ENCODE data around the gene MBD5.

MBD5 gene

GRCh38 chr2:148044322-148044721 is 23.4 kb downstream of the MBD5 start:
- no peaks in the 10 kb centered on the region for H3K27me3 ChIP-seq (ENCODE audit: insufficient read depth, poor library complexity, severe bottlenecking)
- no peak for DNase-seq (ENCODE audit: low spot score)
- ATAC-seq (ENCODE audit: low read depth): no peak; the same call in 2 of the 3 replicates
- H3K4me1 ChIP-seq (ENCODE audit: insufficient read depth, poor library complexity, severe bottlenecking): no peaks in the 10 kb centered on the region
- no peaks in the 10 kb centered on the region for H3K9me3 ChIP-seq (ENCODE audit: severe bottlenecking)
- H3K4me3 ChIP-seq (ENCODE audit: severe bottlenecking): no peak overlapping the region
- TF ChIP-seq CTCF (IDR thresholded peaks at IDR 0.05; ENCODE audit: poor library complexity, severe bottlenecking): no peak
- H3K27ac ChIP-seq (ENCODE audit: poor library complexity, severe bottlenecking): no peak overlapping the region
- no peaks in the 10 kb centered on the region for H3K36me3 ChIP-seq (ENCODE audit: low read depth)

- TF ChIP-seq CTCF (IDR thresholded peaks at IDR 0.05; ENCODE audit: poor library complexity, severe bottlenecking): no peak
- no peak for ATAC-seq (ENCODE audit: low read depth)
- no peaks in the 10 kb centered on the region for H3K9me3 ChIP-seq (ENCODE audit: severe bottlenecking)
Measured at GRCh38 chr2:148046802-148047201, 25.9 kb downstream of the MBD5 start.

GRCh38 chr2:148048475-148049221 is 27.8 kb downstream of the MBD5 start:
- H3K27me3 ChIP-seq (ENCODE audit: insufficient read depth, poor library complexity, severe bottlenecking): no peaks in the 10 kb centered on the region
- H3K27ac ChIP-seq (ENCODE audit: poor library complexity, severe bottlenecking): no peak overlapping the region
- H3K36me3 ChIP-seq (ENCODE audit: low read depth): no peaks in the 10 kb centered on the region
- no peak for TF ChIP-seq CTCF (IDR thresholded peaks at IDR 0.05; ENCODE audit: poor library complexity, severe bottlenecking)
- H3K9me3 ChIP-seq (ENCODE audit: severe bottlenecking): no peaks in the 10 kb centered on the region
- H3K4me3 ChIP-seq (ENCODE audit: severe bottlenecking): no peak overlapping the region
- ATAC-seq (ENCODE audit: low read depth) (no peak; the same call in 2 of the 3 replicates), DNase-seq (ENCODE audit: low spot score) (no peak)
- H3K4me1 ChIP-seq (ENCODE audit: insufficient read depth, poor library complexity, severe bottlenecking): no peaks in the 10 kb centered on the region

More at GRCh38 chr2:148046802-148047201, 25.9 kb downstream of the MBD5 start:
- H3K36me3 ChIP-seq (ENCODE audit: low read depth): no peaks in the 10 kb centered on the region
- no peaks in the 10 kb centered on the region for H3K27me3 ChIP-seq (ENCODE audit: insufficient read depth, poor library complexity, severe bottlenecking)
- H3K4me1 ChIP-seq (ENCODE audit: insufficient read depth, poor library complexity, severe bottlenecking): no peaks in the 10 kb centered on the region
- no peak overlapping the region for H3K27ac ChIP-seq (ENCODE audit: poor library complexity, severe bottlenecking)
- no peak for DNase-seq (ENCODE audit: low spot score)
- H3K4me3 ChIP-seq (ENCODE audit: severe bottlenecking): no peak overlapping the region

GRCh38 chr2:148049284-148049683 is 28.4 kb downstream of the MBD5 start:
- no peak for TF ChIP-seq CTCF (IDR thresholded peaks at IDR 0.05; ENCODE audit: poor library complexity, severe bottlenecking)
- no peaks in the 10 kb centered on the region for H3K4me1 ChIP-seq (ENCODE audit: insufficient read depth, poor library complexity, severe bottlenecking)

GRCh38 chr2:148052687-148053086 is 31.8 kb downstream of the MBD5 start:
- TF ChIP-seq CTCF (IDR thresholded peaks at IDR 0.05; ENCODE audit: poor library complexity, severe bottlenecking): no peak
- no peaks in the 10 kb centered on the region for H3K27me3 ChIP-seq (ENCODE audit: insufficient read depth, poor library complexity, severe bottlenecking)

More at GRCh38 chr2:148049284-148049683, 28.4 kb downstream of the MBD5 start:
- ATAC-seq (ENCODE audit: low read depth): no peak
- Histone ChIP-seq H3K9me3 (ENCODE audit: severe bottlenecking) (no peaks in the 10 kb centered on the region), H3K27me3 (ENCODE audit: insufficient read depth, poor library complexity, severe bottlenecking) (no peaks in the 10 kb centered on the region), H3K27ac (ENCODE audit: poor library complexity, severe bottlenecking) (no peak overlapping the region), H3K4me3 (ENCODE audit: severe bottlenecking) (no peak overlapping the region), H3K36me3 (ENCODE audit: low read depth) (no peaks in the 10 kb centered on the region)
- no peak for DNase-seq (ENCODE audit: low spot score)

More at GRCh38 chr2:148052687-148053086, 31.8 kb downstream of the MBD5 start:
- Histone ChIP-seq H3K36me3 (ENCODE audit: low read depth) (no peaks in the 10 kb centered on the region), H3K4me3 (ENCODE audit: severe bottlenecking) (no peak overlapping the region), H3K4me1 (ENCODE audit: insufficient read depth, poor library complexity, severe bottlenecking) (peaks cover 1% of the 10 kb centered on the region), H3K27ac (ENCODE audit: poor library complexity, severe bottlenecking) (no peak overlapping the region), H3K9me3 (ENCODE audit: severe bottlenecking) (no peaks in the 10 kb centered on the region)
- DNase-seq (ENCODE audit: low spot score) (no peak), ATAC-seq (ENCODE audit: low read depth) (no peak)

All from RWPE2 (cell line).